ENCODE results near the gene KIF1A. TPM values are rescaled to one million over a fixed set of nuclear protein-coding genes. Genes with fewer than 3 reads are reported as not detected.

KIF1A gene
- total and polyA plus RNA-seq, 2 of the 13 experiments (the other 11 are each of a cell fraction or from before 2014, with no cell fraction given) = 0.01 TPM; not detected in 1

- Histone ChIP-seq H3K36me3 (replicated peaks in 1 of 2; ENCODE audit: control insufficient read depth in 1 of 2, insufficient read depth in 2 of 2, low read length in 2 of 2) (no peaks in the 10 kb centered on the region), H3K79me2 (ENCODE audit: insufficient read depth, low read length) (no peaks in the 10 kb centered on the region), H2AFZ (ENCODE audit: low read length) (no peak overlapping the region), H3K4me2 (ENCODE audit: low read depth, low read length) (no peak overlapping the region), H3K9me3 (ENCODE audit: low read length) (no peaks in the 10 kb centered on the region), H3K4me1 (ENCODE audit: insufficient read depth, low read length) (no peaks in the 10 kb centered on the region), H3K27ac (ENCODE audit: extremely low read length, insufficient read depth, low read length) (no peak overlapping the region), H4K20me1 (ENCODE audit: insufficient read depth, low read length) (no peaks in the 10 kb centered on the region; the same call in 1 of the 2 replicates), H3K4me3 (replicated peaks in 1 of 3; ENCODE audit: insufficient read depth in 1 of 3, low read depth in 2 of 3, low read length in 3 of 3) (no peak overlapping the region), H3K27me3 (ENCODE audit: control insufficient read depth in 1 of 2, insufficient read depth in 2 of 2, low read length in 2 of 2) (peaks cover 14 to 85% of the 10 kb centered on the region in 2 experiments; a peak in 4 of 5 replicates), H3K9ac (ENCODE audit: insufficient read depth, low read depth, low read length) (no peak overlapping the region)
- 8% methylated on average over 13 of the region's 15 CpGs for WGBS (ENCODE audit: low lambda C conversion rate)
- ChIA-PET POLR2A (no interaction called here), CTCF (ENCODE audit: low intra/inter-chr PET ratio, low total read pairs) (no interaction called here)
- no peak for TF ChIP-seq KLF11 (CRISPR knock-in tag; IDR thresholded peaks at IDR 0.05)
- no peak for TF ChIP-seq SSRP1 (CRISPR knock-in tag; IDR thresholded peaks at IDR 0.05)
- peak; percentile 75; the same call in 1 of the 2 replicates for TF ChIP-seq EZH2 (conservative IDR thresholded peaks at IDR 0.05; ENCODE audit: low read depth, low read length)
- intact Hi-C loops (cut with micrococcal nuclease; ENCODE audit: unreplicated experiment) = no loop called here
- no peak for ATAC-seq
- no TSS peak for BruUV-seq (replicated peaks)
- FAIRE-seq = no peak
- in situ Hi-C loops (cut with HindIII; ENCODE audit: extremely low pct_ligation_motif_present, low pct_unique_long_range_greater_than_20kb) = no loop called here
- no peak for DNase-seq (ENCODE audit: low spot score)
Observed at GRCh38 chr2:240823449-240824336, 3.7 kb upstream of the KIF1A start.

DNA sequence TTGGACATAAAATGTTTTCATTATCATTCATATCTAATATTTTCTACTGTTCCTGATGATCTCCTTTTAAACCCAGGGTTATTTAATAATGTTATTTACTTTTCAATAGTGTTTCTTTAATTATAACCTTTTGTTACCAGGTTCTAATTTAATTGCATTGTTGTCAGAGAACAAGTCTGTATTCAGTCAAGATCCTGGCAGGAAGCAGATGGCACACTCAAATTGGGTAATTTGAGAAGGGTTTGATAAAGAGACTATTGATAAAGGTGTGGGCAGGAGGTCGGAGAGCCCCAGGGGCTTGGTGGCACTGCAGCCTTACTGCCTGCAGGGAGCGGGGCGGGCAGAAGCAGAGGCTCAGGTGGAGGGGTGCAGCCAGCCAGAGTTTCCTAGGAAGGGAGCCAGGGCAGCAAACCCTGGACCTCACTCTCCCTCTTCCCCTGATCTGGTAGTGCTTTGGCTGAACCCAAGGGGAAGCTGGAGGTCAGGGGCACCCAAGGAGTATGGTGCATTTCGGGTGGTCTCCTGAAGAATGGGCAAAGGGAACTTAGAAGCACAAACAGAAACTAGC, 2.3 kb upstream of the KIF1A start:
- intact Hi-C loops (cut with micrococcal nuclease; ENCODE audit: unreplicated experiment) = no loop called here
- Histone ChIP-seq H3K4me1 (ENCODE audit: insufficient read depth, low read length) (no peaks in the 10 kb centered on the region), H3K27ac (ENCODE audit: extremely low read length, insufficient read depth, low read length) (no peak overlapping the region), H3K9me3 (ENCODE audit: low read length) (no peaks in the 10 kb centered on the region), H3K36me3 (replicated peaks in 1 of 2; ENCODE audit: control insufficient read depth in 1 of 2, insufficient read depth in 2 of 2, low read length in 2 of 2) (no peaks in the 10 kb centered on the region), H3K27me3 (ENCODE audit: control insufficient read depth in 1 of 2, insufficient read depth in 2 of 2, low read length in 2 of 2) (peaks cover 23 to 85% of the 10 kb centered on the region in 2 experiments; a peak in 4 of 5 replicates), H2AFZ (ENCODE audit: low read length) (no peak overlapping the region), H3K79me2 (ENCODE audit: insufficient read depth, low read length) (no peaks in the 10 kb centered on the region), H3K4me2 (ENCODE audit: low read depth, low read length) (no peak overlapping the region), H4K20me1 (ENCODE audit: insufficient read depth, low read length) (no peaks in the 10 kb centered on the region; the same call in 1 of the 2 replicates), H3K4me3 (replicated peaks in 1 of 3; ENCODE audit: insufficient read depth in 1 of 3, low read depth in 2 of 3, low read length in 3 of 3) (no peak overlapping the region), H3K9ac (ENCODE audit: insufficient read depth, low read depth, low read length) (no peak overlapping the region)
- POLR2A ChIA-PET = no interaction called here
- no peak for FAIRE-seq
- DNase-seq (ENCODE audit: low spot score) = no peak
- TF ChIP-seq EZH2 (conservative IDR thresholded peaks at IDR 0.05; ENCODE audit: low read depth, low read length) = peak; percentile 86
- TF ChIP-seq, protein P1, sequence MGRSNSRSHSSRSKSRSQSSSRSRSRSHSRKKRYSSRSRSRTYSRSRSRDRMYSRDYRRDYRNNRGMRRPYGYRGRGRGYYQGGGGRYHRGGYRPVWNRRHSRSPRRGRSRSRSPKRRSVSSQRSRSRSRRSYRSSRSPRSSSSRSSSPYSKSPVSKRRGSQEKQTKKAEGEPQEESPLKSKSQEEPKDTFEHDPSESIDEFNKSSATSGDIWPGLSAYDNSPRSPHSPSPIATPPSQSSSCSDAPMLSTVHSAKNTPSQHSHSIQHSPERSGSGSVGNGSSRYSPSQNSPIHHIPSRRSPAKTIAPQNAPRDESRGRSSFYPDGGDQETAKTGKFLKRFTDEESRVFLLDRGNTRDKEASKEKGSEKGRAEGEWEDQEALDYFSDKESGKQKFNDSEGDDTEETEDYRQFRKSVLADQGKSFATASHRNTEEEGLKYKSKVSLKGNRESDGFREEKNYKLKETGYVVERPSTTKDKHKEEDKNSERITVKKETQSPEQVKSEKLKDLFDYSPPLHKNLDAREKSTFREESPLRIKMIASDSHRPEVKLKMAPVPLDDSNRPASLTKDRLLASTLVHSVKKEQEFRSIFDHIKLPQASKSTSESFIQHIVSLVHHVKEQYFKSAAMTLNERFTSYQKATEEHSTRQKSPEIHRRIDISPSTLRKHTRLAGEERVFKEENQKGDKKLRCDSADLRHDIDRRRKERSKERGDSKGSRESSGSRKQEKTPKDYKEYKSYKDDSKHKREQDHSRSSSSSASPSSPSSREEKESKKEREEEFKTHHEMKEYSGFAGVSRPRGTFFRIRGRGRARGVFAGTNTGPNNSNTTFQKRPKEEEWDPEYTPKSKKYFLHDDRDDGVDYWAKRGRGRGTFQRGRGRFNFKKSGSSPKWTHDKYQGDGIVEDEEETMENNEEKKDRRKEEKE (IDR thresholded peaks at IDR 0.05) = no peak
- TF ChIP-seq CCAR2 (optimal IDR thresholded peaks at IDR 0.05; ENCODE audit: low read depth, low read length) = no peak
- TF ChIP-seq ZNF317 (CRISPR knock-in tag; IDR thresholded peaks at IDR 0.05) = no peak
- TF ChIP-seq MEIS2 (CRISPR knock-in tag; IDR thresholded peaks at IDR 0.05) = no peak
- TF ChIP-seq GMEB1 (CRISPR knock-in tag; IDR thresholded peaks at IDR 0.05; ENCODE audit: borderline replicate concordance) = no peak
- CTCF ChIA-PET (ENCODE audit: low intra/inter-chr PET ratio, low total read pairs) = no interaction called here
- ATAC-seq = no peak
- in situ Hi-C loops (cut with HindIII; ENCODE audit: extremely low pct_ligation_motif_present, low pct_unique_long_range_greater_than_20kb) = no loop called here
- BruUV-seq (replicated peaks) = no TSS peak
- 26% methylated on average over 4 of the region's 4 CpGs for WGBS (ENCODE audit: low lambda C conversion rate)
